Measurements from ENCODE around the gene MCCC1. TPM values are rescaled to one million over a fixed set of nuclear protein-coding genes. Genes with fewer than 3 reads are reported as not detected.
A peak's percentile ranks its signal among the peaks of the same experiment; 100 is the strongest.

Gene MCCC1
- total RNA-seq, 4 donors from 2014 or later = 21.9 to 50.0 (median 34.2) TPM

DNA sequence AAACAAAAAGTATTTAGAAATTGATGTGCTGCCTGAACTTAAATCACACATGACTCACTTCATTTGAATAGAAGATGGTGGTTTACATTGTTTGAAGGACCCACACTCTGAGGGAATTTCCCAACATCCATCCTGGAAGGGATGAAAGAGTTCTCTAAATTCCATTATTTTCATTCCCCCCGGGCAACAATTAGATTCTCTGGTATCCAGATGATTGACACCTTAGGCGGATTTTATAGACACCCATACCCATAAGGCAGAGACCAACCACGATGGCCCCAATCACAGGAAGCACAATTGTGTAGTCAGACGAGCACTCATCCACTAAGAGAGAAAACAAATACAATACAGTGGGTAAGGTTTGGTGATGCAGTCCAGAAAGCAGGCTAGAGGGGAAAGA is 24.6 kb upstream of the MCCC1 start:
- H3K4me3 ChIP-seq = no peak overlapping the region
- H3K27ac ChIP-seq = no peak overlapping the region
- intact Hi-C loops (cut with DNase I) = loop anchor here (5.0 kb wide), 1 partner anchor 263 kb away; no protein-coding TSS in a partner anchor
- no peak for TF ChIP-seq POLR2A (IDR thresholded peaks at IDR 0.05)
- TF ChIP-seq, protein P1, sequence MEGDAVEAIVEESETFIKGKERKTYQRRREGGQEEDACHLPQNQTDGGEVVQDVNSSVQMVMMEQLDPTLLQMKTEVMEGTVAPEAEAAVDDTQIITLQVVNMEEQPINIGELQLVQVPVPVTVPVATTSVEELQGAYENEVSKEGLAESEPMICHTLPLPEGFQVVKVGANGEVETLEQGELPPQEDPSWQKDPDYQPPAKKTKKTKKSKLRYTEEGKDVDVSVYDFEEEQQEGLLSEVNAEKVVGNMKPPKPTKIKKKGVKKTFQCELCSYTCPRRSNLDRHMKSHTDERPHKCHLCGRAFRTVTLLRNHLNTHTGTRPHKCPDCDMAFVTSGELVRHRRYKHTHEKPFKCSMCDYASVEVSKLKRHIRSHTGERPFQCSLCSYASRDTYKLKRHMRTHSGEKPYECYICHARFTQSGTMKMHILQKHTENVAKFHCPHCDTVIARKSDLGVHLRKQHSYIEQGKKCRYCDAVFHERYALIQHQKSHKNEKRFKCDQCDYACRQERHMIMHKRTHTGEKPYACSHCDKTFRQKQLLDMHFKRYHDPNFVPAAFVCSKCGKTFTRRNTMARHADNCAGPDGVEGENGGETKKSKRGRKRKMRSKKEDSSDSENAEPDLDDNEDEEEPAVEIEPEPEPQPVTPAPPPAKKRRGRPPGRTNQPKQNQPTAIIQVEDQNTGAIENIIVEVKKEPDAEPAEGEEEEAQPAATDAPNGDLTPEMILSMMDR (IDR thresholded peaks at IDR 0.05) = no peak
- peaks cover 0 to 9% (median 0%) of the 10 kb centered on the region in 3 donors for H3K4me1 ChIP-seq
- 29 to 45% methylated on average over 4 of the region's 4 CpGs for WGBS, 2 donors
- no peaks in the 10 kb centered on the region for H3K36me3 ChIP-seq
- H3K9me3 ChIP-seq = peaks cover 0 to 5% (median 0%) of the 10 kb centered on the region in 3 donors
- H3K27me3 ChIP-seq = no peaks in the 10 kb centered on the region
- no peak for DNase-seq

DNA sequence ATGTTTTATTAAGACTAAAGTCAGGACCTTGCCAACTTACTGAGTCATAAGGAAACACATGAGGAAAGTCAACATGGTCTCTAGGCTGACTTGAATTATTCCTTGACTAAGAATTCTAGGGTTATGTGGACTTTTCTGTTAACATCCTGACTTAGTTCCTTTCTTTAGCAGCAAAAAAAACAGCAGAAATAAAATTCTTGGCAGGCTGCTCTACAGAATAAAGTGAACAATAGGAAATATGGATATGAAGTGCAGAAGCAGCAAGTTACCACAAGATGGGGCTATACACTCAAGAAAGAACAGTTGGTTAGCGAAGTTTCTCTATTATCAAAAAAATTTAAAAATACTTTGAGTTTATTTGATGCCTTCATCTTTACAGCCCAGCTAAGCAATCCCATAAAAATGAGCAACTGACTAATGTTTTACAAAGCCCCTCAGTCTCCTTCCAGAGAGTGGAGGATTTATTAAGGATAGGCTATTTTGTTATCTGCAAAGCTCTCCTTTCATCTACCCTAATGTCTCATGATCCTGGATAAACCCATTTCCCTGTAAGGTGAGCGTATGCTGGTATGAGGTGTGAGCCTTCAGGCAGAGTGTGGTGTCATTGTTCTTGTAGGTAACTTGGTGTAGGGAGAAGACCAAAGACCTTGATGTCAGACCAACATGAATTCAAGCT is 23.1 kb upstream of the MCCC1 start:
- WGBS, 2 donors = 9 to 27% methylated on average over 2 of the region's 2 CpGs
- DNase-seq = no peak
- Histone ChIP-seq H3K4me1 (peaks cover 0 to 9% (median 0%) of the 10 kb centered on the region in 3 donors), H3K4me3 (no peak overlapping the region), H3K27me3 (peaks cover 0 to 10% (median 0%) of the 10 kb centered on the region in 4 donors), H3K27ac (no peak overlapping the region), H3K9me3 (no peaks in the 10 kb centered on the region), H3K36me3 (no peaks in the 10 kb centered on the region)
- TF ChIP-seq, protein P1 (IDR thresholded peaks at IDR 0.05) = peak; percentile 53 to 92 (median 84)
- no peak for TF ChIP-seq POLR2A (IDR thresholded peaks at IDR 0.05)
- intact Hi-C loops (cut with DNase I) = loop anchor here (5.0 kb wide), 1 partner anchor 265 kb away; no protein-coding TSS in a partner anchor

DNA sequence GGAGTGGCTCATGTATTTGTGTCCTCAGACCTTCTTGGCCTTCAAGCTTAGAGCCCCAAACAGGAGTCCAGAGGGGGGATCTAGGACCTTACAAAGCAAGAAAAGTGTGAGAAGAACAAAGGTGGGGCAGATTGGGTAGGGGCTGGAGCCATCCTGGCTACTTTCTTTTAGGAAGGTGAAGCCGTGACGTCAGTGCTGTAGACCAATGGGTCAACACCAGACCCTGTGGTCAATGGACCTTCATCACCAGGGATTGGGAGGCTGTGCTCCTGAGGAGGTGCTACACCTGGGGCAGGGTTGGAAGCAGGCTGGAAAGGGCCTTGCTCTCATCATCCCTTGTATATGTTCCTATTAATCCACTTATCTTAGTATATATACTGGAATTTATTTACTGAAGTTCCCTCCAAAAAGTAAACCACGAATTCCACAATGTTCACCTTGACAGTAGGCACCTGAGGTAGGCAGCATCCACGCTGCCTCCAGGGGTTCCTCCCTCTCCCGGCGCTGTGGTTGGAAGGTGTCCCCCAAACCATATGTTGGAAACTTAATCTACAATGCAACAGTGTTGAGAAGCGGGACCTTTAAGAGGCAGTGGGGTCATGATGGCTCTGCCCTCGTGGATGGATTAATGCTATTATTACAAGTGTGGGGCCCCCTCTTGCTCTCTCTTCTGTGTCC is 21.4 kb upstream of the MCCC1 start:
- 72 to 74% methylated on average over 7 to 8 of the region's 8 CpGs for WGBS, 2 donors
- TF ChIP-seq POLR2A (IDR thresholded peaks at IDR 0.05) = no peak
- TF ChIP-seq, protein P1 (IDR thresholded peaks at IDR 0.05) = no peak
- DNase-seq = no peak
- intact Hi-C loops (cut with DNase I) = loop anchor here (5.0 kb wide), 1 partner anchor 267 kb away; no protein-coding TSS in a partner anchor
- peaks cover 0 to 27% (median 0%) of the 10 kb centered on the region in 4 donors for H3K27me3 ChIP-seq
- H3K27ac ChIP-seq = no peak overlapping the region
- H3K9me3 ChIP-seq = no peaks in the 10 kb centered on the region
- no peak overlapping the region for H3K4me3 ChIP-seq
- H3K36me3 ChIP-seq = no peaks in the 10 kb centered on the region
- peaks cover 0 to 17% (median 0%) of the 10 kb centered on the region in 3 donors for H3K4me1 ChIP-seq

DNA sequence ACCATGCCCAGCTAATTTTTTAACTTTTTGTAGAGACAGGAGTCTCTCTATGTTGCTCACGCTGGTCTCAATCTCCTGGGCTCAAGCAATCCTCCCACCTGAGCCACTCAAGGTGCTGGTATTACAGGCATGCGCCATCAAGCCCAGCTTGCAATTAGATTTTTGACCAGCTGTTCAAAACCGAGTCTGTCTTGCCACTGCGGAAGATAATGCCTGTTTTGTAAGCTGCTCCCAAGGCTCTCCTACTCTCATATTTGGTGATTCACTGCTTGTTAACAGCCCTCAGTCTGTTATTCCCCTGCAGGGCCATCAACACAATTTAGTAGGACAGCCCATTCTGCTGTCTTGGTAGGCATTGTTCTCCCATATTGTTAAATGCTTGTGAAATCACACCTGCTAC is 17.8 kb upstream of the MCCC1 start:
- H3K36me3 ChIP-seq = no peaks in the 10 kb centered on the region
- no peak for DNase-seq
- H3K9me3 ChIP-seq = no peaks in the 10 kb centered on the region
- H3K4me3 ChIP-seq = no peak overlapping the region
- intact Hi-C loops (cut with DNase I) = no loop called here
- peaks cover 0 to 9% (median 0%) of the 10 kb centered on the region in 3 donors for H3K4me1 ChIP-seq
- TF ChIP-seq, protein P1 (IDR thresholded peaks at IDR 0.05) = no peak
- TF ChIP-seq POLR2A (IDR thresholded peaks at IDR 0.05) = no peak
- WGBS, 2 donors = 57 to 72% methylated on average over 3 to 4 of the region's 4 CpGs
- peaks cover 0 to 55% (median 0%) of the 10 kb centered on the region in 4 donors for H3K27me3 ChIP-seq
- no peak overlapping the region for H3K27ac ChIP-seq

Measured in esophagus squamous epithelium (tissue), 5 donors.